ENCODE data around the gene RABL6. TPM values are rescaled to one million over a fixed set of nuclear protein-coding genes. Genes with fewer than 3 reads are reported as not detected.

Gene RABL6
- total and polyA plus RNA-seq, 2 donors (not counting 1 experiment from before 2014, with no cell fraction given), result 36.8 to 59.6 TPM

GRCh38 chr9:136838314-136839228 is 30.8 kb downstream of the RABL6 start:
- no peak for TF ChIP-seq CTCF (conservative IDR thresholded peaks at IDR 0.05 in 1 of 2, IDR thresholded peaks at IDR 0.05 in 1 of 2; ENCODE audit: low read depth in 1 of 2, low read length in 2 of 2)
- TF ChIP-seq EZH2 (IDR thresholded peaks at IDR 0.05; ENCODE audit: low read length, missing control alignments), result no peak
- Histone ChIP-seq H3K79me2 (ENCODE audit: control insufficient read depth, insufficient read depth, low read length) (no peaks in the 10 kb centered on the region), H3K9me3 (ENCODE audit: control insufficient read depth, insufficient read depth, low read depth, low read length) (no peaks in the 10 kb centered on the region), H3K27me3 (ENCODE audit: control insufficient read depth, insufficient read depth, low read length) (no peaks in the 10 kb centered on the region), H4K20me1 (ENCODE audit: control insufficient read depth, extremely low read depth, insufficient read depth, low read length) (no peaks in the 10 kb centered on the region), H3K4me1 (ENCODE audit: control insufficient read depth, extremely low read depth, insufficient read depth, low read length) (peaks cover 10% of the 10 kb centered on the region), H3K36me3 (ENCODE audit: control insufficient read depth, insufficient read depth, low read length) (peaks cover 12% of the 10 kb centered on the region), H3K9ac (ENCODE audit: insufficient read depth, low read length) (no peak overlapping the region), H3K4me3 (replicated peaks in 1 of 4; ENCODE audit: control extremely low read depth in 1 of 4, insufficient read depth in 1 of 4, low read depth in 3 of 4, low read length in 4 of 4) (no peak overlapping the region), H3K27ac (ENCODE audit: insufficient read depth, low read length) (no peak overlapping the region), H3K4me2 (ENCODE audit: extremely low read depth, insufficient read depth, low read length) (no peak overlapping the region), H2AFZ (ENCODE audit: low read length) (no peak overlapping the region)
- no peak for DNase-seq (ENCODE audit: low read depth in 2 of 2)

GRCh38 chr9:136839229-136840139 is 31.7 kb downstream of the RABL6 start:
- no peak overlapping the region for H2AFZ ChIP-seq (ENCODE audit: low read length)
- H4K20me1 ChIP-seq (ENCODE audit: control insufficient read depth, extremely low read depth, insufficient read depth, low read length), result no peaks in the 10 kb centered on the region
- no peak overlapping the region for H3K4me3 ChIP-seq (replicated peaks in 1 of 4; ENCODE audit: control extremely low read depth in 1 of 4, insufficient read depth in 1 of 4, low read depth in 3 of 4, low read length in 4 of 4)
- H3K27me3 ChIP-seq (ENCODE audit: control insufficient read depth, insufficient read depth, low read length), result peaks cover 6% of the 10 kb centered on the region
- no peaks in the 10 kb centered on the region for H3K79me2 ChIP-seq (ENCODE audit: control insufficient read depth, insufficient read depth, low read length)
- H3K4me2 ChIP-seq (ENCODE audit: extremely low read depth, insufficient read depth, low read length), result no peak overlapping the region
- H3K9me3 ChIP-seq (ENCODE audit: control insufficient read depth, insufficient read depth, low read depth, low read length), result no peaks in the 10 kb centered on the region
- no peak overlapping the region for H3K9ac ChIP-seq (ENCODE audit: insufficient read depth, low read length)
- TF ChIP-seq CTCF (conservative IDR thresholded peaks at IDR 0.05 in 1 of 2, IDR thresholded peaks at IDR 0.05 in 1 of 2; ENCODE audit: low read depth in 1 of 2, low read length in 2 of 2) (no peak), EZH2 (IDR thresholded peaks at IDR 0.05; ENCODE audit: low read length, missing control alignments) (no peak)
- peaks cover 10% of the 10 kb centered on the region for H3K4me1 ChIP-seq (ENCODE audit: control insufficient read depth, extremely low read depth, insufficient read depth, low read length)
- no peak overlapping the region for H3K27ac ChIP-seq (ENCODE audit: insufficient read depth, low read length)
- peaks cover 12% of the 10 kb centered on the region for H3K36me3 ChIP-seq (ENCODE audit: control insufficient read depth, insufficient read depth, low read length)
- DNase-seq (ENCODE audit: low read depth in 2 of 2), result no peak
